ENCODE data around the gene NTNG1. TPM values are rescaled to one million over a fixed set of nuclear protein-coding genes. Genes with fewer than 3 reads are reported as not detected.

NTNG1 gene
- total and polyA plus RNA-seq, 2 of the 8 experiments (the other 6 are each of a cell fraction or from before 2014, with no cell fraction given) = 1.2 to 4.1 TPM

GRCh38 chr1:107138767-107139445, 1.9 kb upstream of the NTNG1 start:
- H4K20me1 ChIP-seq (replicated peaks in 1 of 2; ENCODE audit: control insufficient read depth in 1 of 2, insufficient read depth in 2 of 2, low read length in 2 of 2) = no peaks in the 10 kb centered on the region
- no peaks in the 10 kb centered on the region for H3K9me3 ChIP-seq (ENCODE audit: insufficient read depth in 2 of 2, low read depth in 1 of 2, low read length in 1 of 2)
- H4K5ac ChIP-seq (ENCODE audit: insufficient read length, low read depth, low read length) = no peak overlapping the region
- no peak overlapping the region for H4K91ac ChIP-seq (replicated peaks; ENCODE audit: insufficient read length, low read length)
- H2BK5ac ChIP-seq (ENCODE audit: low read depth, low read length) = no peak overlapping the region
- H2BK12ac ChIP-seq (ENCODE audit: low read depth, low read length) = peak overlapping the region; percentile 6; the same call in 1 of the 2 replicates
- no peak overlapping the region for H2AFZ ChIP-seq (ENCODE audit: low read length)
- no peak overlapping the region for H2BK120ac ChIP-seq (replicated peaks; ENCODE audit: low read depth, low read length)
- H3K14ac ChIP-seq (ENCODE audit: insufficient read length) = no peak overlapping the region
- H3K4me3 ChIP-seq (ENCODE audit: extremely low read depth in 1 of 4, insufficient read depth in 2 of 4, low read depth in 3 of 4, low read length in 4 of 4) = peak overlapping the region in 3 of 4 experiments; percentile 77 to 85 (median 80); a peak in 4 of 8 replicates
- peak overlapping the region; percentile 61; the same call in 1 of the 2 replicates for H2BK15ac ChIP-seq (ENCODE audit: low read length)
- H3K79me1 ChIP-seq (ENCODE audit: low read depth, low read length) = no peaks in the 10 kb centered on the region
- no peak for TF ChIP-seq SP2 (IDR thresholded peaks at IDR 0.05; ENCODE audit: low read length)
- no peak for TF ChIP-seq NANOG (IDR thresholded peaks at IDR 0.05; ENCODE audit: insufficient read depth, low read depth, low read length, poor library complexity, severe bottlenecking)
- peak; percentile 89 for TF ChIP-seq MAFK (IDR thresholded peaks at IDR 0.05; ENCODE audit: low read depth, low read length)
- no peak for TF ChIP-seq GABPA (IDR thresholded peaks at IDR 0.05; ENCODE audit: borderline replicate concordance, insufficient read depth, low read length)
- H3K4me1 ChIP-seq (replicated peaks in 1 of 4; ENCODE audit: control insufficient read depth in 3 of 4, insufficient read depth in 4 of 4, low read length in 3 of 4) = peaks cover 0 to 4% (median 0%) of the 10 kb centered on the region in 4 experiments; a peak in 2 of 7 replicates
- no peak overlapping the region for H3K23ac ChIP-seq (ENCODE audit: insufficient read length)
- no peak overlapping the region for H2AK5ac ChIP-seq (ENCODE audit: low read depth, low read length)
- ChIA-PET POLR2A (ENCODE audit: partially characterized antibody) (interaction anchor here (1.0 to 2.2 kb wide), 2 partner anchors 8 to 81 kb away, joined by 4 to 11 read pairs; no protein-coding TSS in a partner anchor), CTCF (ENCODE audit: partially characterized antibody) (interaction anchor here (0.6 to 1.3 kb wide), 3 partner anchors 13 to 210 kb away, joined by 3 read pairs; no protein-coding TSS in a partner anchor)
- no peak overlapping the region for H2BK20ac ChIP-seq (ENCODE audit: low read length)
- no peaks in the 10 kb centered on the region for H3K79me2 ChIP-seq (ENCODE audit: control insufficient read depth in 1 of 2, insufficient read depth in 2 of 2, low read length in 2 of 2)
- no peak for DNase-seq (ENCODE audit: low read depth in 1 of 2, low spot score in 2 of 2)
- no peak overlapping the region for H3K4ac ChIP-seq (replicated peaks; ENCODE audit: insufficient read length, low read depth, low read length)
- peaks cover 17% of the 10 kb centered on the region for H3K23me2 ChIP-seq (ENCODE audit: low read depth, low read length)
- no peak overlapping the region; the same call in 1 of the 2 replicates for H3K18ac ChIP-seq (ENCODE audit: extremely low read depth, low read length)
- H3K27me3 ChIP-seq (replicated peaks in 1 of 4; ENCODE audit: control insufficient read depth in 3 of 4, extremely low read depth in 1 of 4, insufficient read depth in 3 of 4, low read length in 3 of 4) = no peaks in the 10 kb centered on the region; a peak in 3 of 7 replicates
- peak overlapping the region; percentile 97 to 98; a peak in 3 of 4 replicates for H3K4me2 ChIP-seq (ENCODE audit: insufficient read depth in 1 of 2, low read depth in 2 of 2, low read length in 2 of 2)
- 66% methylated on average over 3 of the region's 3 CpGs; no CpG with 5 or more reads in 1 of the 2 experiments for WGBS, 2 experiments (ENCODE audit: extremely low coverage in 1 of 2, insufficient coverage in 1 of 2, insufficient read length in 1 of 2, insufficient replicate concordance in 2 of 2, low coverage in 1 of 2, low lambda C conversion rate in 2 of 2, missing lambda C conversion rate in 1 of 2)
- H3K27ac ChIP-seq (ENCODE audit: low read depth, low read length) = no peak overlapping the region
- FAIRE-seq = no peak
- H3K36me3 ChIP-seq (ENCODE audit: control insufficient read depth in 2 of 4, insufficient read depth in 4 of 4, low read length in 3 of 4) = no peaks in the 10 kb centered on the region
- H3K56ac ChIP-seq (replicated peaks; ENCODE audit: insufficient read length, low read depth, low read length) = no peak overlapping the region
- H3K9ac ChIP-seq (replicated peaks in 1 of 4; ENCODE audit: extremely low read depth in 1 of 4, low read depth in 3 of 4, low read length in 3 of 4) = no peak overlapping the region
- H4K8ac ChIP-seq (ENCODE audit: extremely low read depth, insufficient read depth, low read length) = no peak overlapping the region; the same call in 1 of the 2 replicates
